Esophagus muscularis mucosa (tissue), 4 donors: ENCODE results near the gene BTG1. TPM values are rescaled to one million over a fixed set of nuclear protein-coding genes. Genes with fewer than 3 reads are reported as not detected.

ENCODE experiments used
- DNase-seq: peaks from one replicate; pipeline ENCODE4 v3.0.0-alpha.2; 2017; ENCODE audit errors: extremely low spot score
- H3K27ac ChIP-seq, 4 donors: fragments of 200-600 bp; sonication (generic); replicated peaks in 1 of 4; 1 replicate in 3 of 4; 2 replicates in 1 of 4; pipeline ENCODE4 v1.5.1; 2016 to 2019; ENCODE audit warnings: mild to moderate bottlenecking in 1 of 4
- H3K27me3 ChIP-seq, 4 donors: fragments of 200-600 bp; sonication (generic); one replicate each; pipeline versions ENCODE4 v1.5.1 to v1.6.0; 2016 to 2019
- H3K36me3 ChIP-seq, 4 donors: fragments of 200-600 bp; sonication (generic); one replicate each; pipeline ENCODE4 v1.5.1; 2016 to 2019
- H3K4me1 ChIP-seq, 4 donors: fragments of 200-600 bp; sonication (generic); one replicate each; pipeline ENCODE4 v1.5.1; 2016 to 2019
- H3K4me3 ChIP-seq, 4 donors: fragments of 200-600 bp; sonication (generic); 1 replicate in 2 of 4; 2 replicates in 2 of 4; pipeline ENCODE4 v1.5.1; 2016 to 2019; ENCODE audit warnings: mild to moderate bottlenecking in 4 of 4, moderate library complexity in 1 of 4
- H3K9me3 ChIP-seq, 4 donors: fragments of 200-600 bp; sonication (generic); 1 replicate in 3 of 4; 2 replicates in 1 of 4; pipeline ENCODE4 v1.5.1; 2016 to 2019
- EP300 ChIP-seq: sonication (generic); formaldehyde crosslinking; IDR thresholded peaks from one replicate; pipeline ENCODE4 v1.6.1; 2017; ENCODE audit warnings: antibody characterized with exemption
- POLR2A ChIP-seq: fragments of 450-650 bp; IDR thresholded peaks from one replicate; pipeline ENCODE4 v1.6.1; 2017; ENCODE audit warnings: antibody characterized with exemption, moderate library complexity, mild to moderate bottlenecking, low read depth
- POLR2AphosphoS5 ChIP-seq, 2 donors: sonication (generic); formaldehyde crosslinking; IDR thresholded peaks; one replicate each; pipeline ENCODE4 v1.6.1; 2017; ENCODE audit warnings: antibody characterized with exemption in 2 of 2
- WGBS: methylation state at CpG from one replicate; pipeline ENCODE4 v1.1.5; 2018; 5-methylcytosine and 5-hydroxymethylcytosine counted together
- intact Hi-C: fragments of 100-400 bp; cut with DNase I; formaldehyde crosslinking; loops from one replicate; pipeline ENCODE4 v1.15.1; 2023
- total RNA-seq, 4 donors: library from RNA; depleted of rRNA; stranded (reverse); fragments of >200 nt; gene quantifications; one replicate each; pipeline versions ENCODE4 v1.1.0 to v1.2.1, GENCODE V29; 2016
- TF ChIP-seq, protein P1 (sequence below), 3 experiments: fragments of 200-600 bp in 2 of 3; fragments of 450-650 bp in 1 of 3; sonication (generic) in 2 of 3; IDR thresholded peaks; one replicate each; pipeline ENCODE4 v1.5.1; 2017 to 2019; ENCODE audit warnings: antibody characterized with exemption in 3 of 3, mild to moderate bottlenecking in 2 of 3, moderate library complexity in 1 of 3

Gene BTG1
- total RNA-seq, 4 donors from 2014 or later: 40.6 to 66.4 (median 43.1) TPM

DNA sequence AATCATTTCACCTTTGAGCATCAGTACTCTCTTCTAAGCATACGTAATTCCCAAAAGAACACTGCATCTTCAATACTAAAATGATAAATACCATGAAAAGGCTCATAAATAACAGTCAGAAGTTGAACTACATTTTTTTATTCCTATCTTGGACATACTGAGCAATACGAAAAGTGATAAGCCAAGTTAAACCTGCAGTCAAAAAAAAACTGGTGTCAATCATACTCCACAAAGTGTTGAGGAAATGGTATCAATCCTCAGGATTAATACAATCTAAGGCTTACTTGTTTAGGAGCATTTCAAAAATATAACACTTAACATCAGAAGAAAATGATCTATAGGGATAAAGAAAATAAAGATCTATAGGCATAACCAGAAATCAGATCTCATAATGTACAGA, 5.5 kb downstream of the BTG1 start:
- H3K4me1 ChIP-seq: peaks cover 27 to 53% (median 46%) of the 10 kb centered on the region in 4 donors
- no peak for DNase-seq
- H3K27ac ChIP-seq: peak overlapping the region; percentile 4 to 99 (median 76)

GRCh38 chr12:92139634-92140150, 6.0 kb downstream of the BTG1 start:
- intact Hi-C loops: loop anchor here (2.0 to 10.0 kb wide), 4 partner anchors 62 to 415 kb away; no protein-coding TSS in a partner anchor
- Histone ChIP-seq H3K36me3 (peaks cover 0 to 37% (median 8%) of the 10 kb centered on the region in 4 donors), H3K4me3 (peak overlapping the region; percentile 77 to 97 (median 91)), H3K9me3 (no peaks in the 10 kb centered on the region), H3K4me1 (peaks cover 30 to 58% (median 51%) of the 10 kb centered on the region in 4 donors), H3K27ac (peak overlapping the region; percentile 4 to 99 (median 76)), H3K27me3 (no peaks in the 10 kb centered on the region)
- DNase-seq: no peak
- peak in 1 of 2 donors; percentile 25 for TF ChIP-seq POLR2AphosphoS5 (IDR thresholded peaks at IDR 0.05)
- TF ChIP-seq, protein P1, sequence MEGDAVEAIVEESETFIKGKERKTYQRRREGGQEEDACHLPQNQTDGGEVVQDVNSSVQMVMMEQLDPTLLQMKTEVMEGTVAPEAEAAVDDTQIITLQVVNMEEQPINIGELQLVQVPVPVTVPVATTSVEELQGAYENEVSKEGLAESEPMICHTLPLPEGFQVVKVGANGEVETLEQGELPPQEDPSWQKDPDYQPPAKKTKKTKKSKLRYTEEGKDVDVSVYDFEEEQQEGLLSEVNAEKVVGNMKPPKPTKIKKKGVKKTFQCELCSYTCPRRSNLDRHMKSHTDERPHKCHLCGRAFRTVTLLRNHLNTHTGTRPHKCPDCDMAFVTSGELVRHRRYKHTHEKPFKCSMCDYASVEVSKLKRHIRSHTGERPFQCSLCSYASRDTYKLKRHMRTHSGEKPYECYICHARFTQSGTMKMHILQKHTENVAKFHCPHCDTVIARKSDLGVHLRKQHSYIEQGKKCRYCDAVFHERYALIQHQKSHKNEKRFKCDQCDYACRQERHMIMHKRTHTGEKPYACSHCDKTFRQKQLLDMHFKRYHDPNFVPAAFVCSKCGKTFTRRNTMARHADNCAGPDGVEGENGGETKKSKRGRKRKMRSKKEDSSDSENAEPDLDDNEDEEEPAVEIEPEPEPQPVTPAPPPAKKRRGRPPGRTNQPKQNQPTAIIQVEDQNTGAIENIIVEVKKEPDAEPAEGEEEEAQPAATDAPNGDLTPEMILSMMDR (IDR thresholded peaks at IDR 0.05): no peak
- WGBS: 27% methylated on average over 2 of the region's 2 CpGs

More for the DNA sequence above, 5.5 kb downstream of the BTG1 start:
- Histone ChIP-seq H3K9me3 (no peaks in the 10 kb centered on the region), H3K36me3 (peaks cover 0 to 42% (median 8%) of the 10 kb centered on the region in 4 donors), H3K27me3 (no peaks in the 10 kb centered on the region), H3K4me3 (peak overlapping the region; percentile 77 to 97 (median 91))
- WGBS: 31% methylated on average over 2 of the region's 2 CpGs
- intact Hi-C loops: loop anchor here (2.0 to 10.0 kb wide), 4 partner anchors 63 to 415 kb away; no protein-coding TSS in a partner anchor
- TF ChIP-seq POLR2A: no peak
- TF ChIP-seq, protein P1 (IDR thresholded peaks at IDR 0.05): no peak
- TF ChIP-seq EP300: no peak
- no peak for TF ChIP-seq POLR2AphosphoS5 (IDR thresholded peaks at IDR 0.05)

- Histone ChIP-seq H3K9me3 (no peaks in the 10 kb centered on the region), H3K36me3 (peaks cover 0 to 27% (median 6%) of the 10 kb centered on the region in 4 donors), H3K4me3 (peak overlapping the region; percentile 77 to 97 (median 91)), H3K4me1 (peaks cover 41 to 68% (median 61%) of the 10 kb centered on the region in 4 donors), H3K27me3 (no peaks in the 10 kb centered on the region), H3K27ac (peak overlapping the region in 1 of 4 donors; percentile 99)
- no peak for DNase-seq
- TF ChIP-seq EP300: no peak
- no peak for TF ChIP-seq POLR2A
- no peak for TF ChIP-seq POLR2AphosphoS5 (IDR thresholded peaks at IDR 0.05)
- TF ChIP-seq, protein P1 (IDR thresholded peaks at IDR 0.05): no peak
- intact Hi-C loops: no loop called here
Observed at GRCh38 chr12:92138626-92139025, 7.0 kb downstream of the BTG1 start.

GRCh38 chr12:92138144-92138543, 7.5 kb downstream of the BTG1 start:
- Histone ChIP-seq H3K4me1 (peaks cover 46 to 73% (median 66%) of the 10 kb centered on the region in 4 donors), H3K27ac (peak overlapping the region in 1 of 4 donors; percentile 99), H3K27me3 (no peaks in the 10 kb centered on the region), H3K4me3 (peak overlapping the region; percentile 77 to 97 (median 91)), H3K36me3 (peaks cover 0 to 23% (median 4%) of the 10 kb centered on the region in 4 donors), H3K9me3 (no peaks in the 10 kb centered on the region)
- 92% methylated on average over 1 of the region's 1 CpG for WGBS
- no peak for DNase-seq
- no peak for TF ChIP-seq EP300
- TF ChIP-seq POLR2A: no peak
- TF ChIP-seq, protein P1 (IDR thresholded peaks at IDR 0.05): no peak
- no peak for TF ChIP-seq POLR2AphosphoS5 (IDR thresholded peaks at IDR 0.05)
- intact Hi-C loops: no loop called here
